Adipocyte (in vitro differentiated cells): ENCODE results near the gene SEC14L1.

Experiments
- DNase-seq: peaks from one replicate; pipeline ENCODE4 v3.0.0-alpha.2; 2015; ENCODE audit warnings: low read depth
- H3K27me3 ChIP-seq: replicated peaks from 2 replicates; pipeline ENCODE4 v1.7.0; 2013; ENCODE audit warnings: mild to moderate bottlenecking, low read length, moderate library complexity; ENCODE audit not compliant: control insufficient read depth, insufficient read depth
- H3K36me3 ChIP-seq: 2 replicates; pipeline ENCODE4 v1.7.0; 2013; ENCODE audit warnings: low read length, mild to moderate bottlenecking, moderate library complexity; ENCODE audit not compliant: control insufficient read depth, insufficient read depth, severe bottlenecking
- H3K4me1 ChIP-seq: 2 replicates; pipeline ENCODE4 v1.7.0; 2013; ENCODE audit warnings: mild to moderate bottlenecking, low read length, moderate library complexity; ENCODE audit not compliant: control insufficient read depth, insufficient read depth
- H3K4me3 ChIP-seq: 2 replicates; pipeline ENCODE4 v1.7.0; 2013; ENCODE audit warnings: mild to moderate bottlenecking, low read length, moderate library complexity
- H3K9ac ChIP-seq: 2 replicates; pipeline ENCODE4 v1.7.0; 2013; ENCODE audit warnings: mild to moderate bottlenecking, low read length, moderate library complexity
- H3K9me3 ChIP-seq: 2 replicates; pipeline ENCODE4 v1.7.0; 2013; ENCODE audit warnings: mild to moderate bottlenecking, low read length, moderate library complexity; ENCODE audit not compliant: control insufficient read depth

SEC14L1 gene

DNA sequence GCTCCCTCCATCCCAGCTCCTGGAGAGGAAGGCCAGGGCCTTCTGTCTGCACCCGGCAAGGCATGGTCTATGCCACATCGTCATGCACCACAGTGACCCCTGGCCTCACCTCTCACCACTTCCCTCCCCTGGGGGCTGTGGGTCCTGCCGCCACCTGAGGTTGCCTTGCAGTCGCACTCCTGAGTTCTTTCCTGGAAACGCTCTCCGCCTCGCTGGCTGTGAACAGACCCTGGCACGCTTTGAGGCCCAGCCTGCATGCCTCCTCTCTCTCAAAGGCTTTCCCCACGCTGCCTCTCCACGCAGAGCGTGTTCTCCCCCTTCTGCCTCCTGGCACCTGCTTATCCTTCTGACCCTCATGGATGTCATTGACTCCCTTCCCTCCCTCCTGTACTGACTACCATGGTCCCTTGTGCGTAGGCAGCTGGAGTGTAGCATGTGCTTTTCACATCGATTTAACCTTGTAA, 45.4 kb downstream of the SEC14L1 start:
- H3K27me3 ChIP-seq, result no peaks in the 10 kb centered on the region

DNA sequence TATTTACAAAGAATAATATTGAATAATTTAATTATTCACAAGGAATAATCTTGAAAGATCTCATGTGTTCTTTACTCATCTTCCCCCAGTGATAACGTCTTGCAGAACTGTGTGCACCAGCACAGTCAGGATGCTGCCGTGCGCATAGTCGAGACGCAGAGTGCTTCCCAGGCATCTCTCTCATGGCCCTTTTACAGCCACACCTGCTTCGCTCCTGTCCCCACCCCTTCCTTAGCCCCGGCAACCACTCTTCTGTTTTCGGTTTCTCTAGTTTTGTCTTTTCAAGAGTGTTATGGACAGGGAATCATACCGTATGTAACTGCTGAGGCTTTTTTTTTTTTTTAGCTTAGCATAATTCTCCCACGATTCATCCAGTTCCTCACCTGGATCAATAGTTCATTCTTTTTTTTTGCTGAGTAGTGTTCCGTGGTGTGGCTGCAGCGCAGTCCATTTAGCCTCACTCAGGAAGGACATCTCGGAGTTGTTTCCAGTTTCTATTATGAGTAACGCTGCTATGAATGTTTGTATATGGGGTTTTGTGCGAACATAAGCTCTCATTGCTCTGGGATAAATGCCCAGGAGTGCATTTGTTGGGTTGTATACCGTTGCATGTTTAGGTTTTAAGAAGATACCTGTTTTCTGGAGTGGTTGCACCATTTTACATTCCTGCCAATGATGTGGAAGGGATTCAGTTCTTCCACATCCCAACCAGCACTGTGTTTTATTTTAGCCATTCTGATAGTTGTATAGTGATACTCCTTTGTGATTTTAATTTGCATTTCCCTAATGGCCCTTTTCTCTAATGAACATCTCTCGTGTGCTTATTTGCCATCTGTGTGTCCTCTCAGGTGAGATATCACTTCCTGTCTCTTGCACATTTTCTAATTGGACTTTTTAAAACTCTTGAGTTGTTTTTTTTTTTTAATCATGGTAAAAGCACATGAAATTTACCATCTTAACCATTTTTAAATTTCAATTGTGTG, 47.6 kb downstream of the SEC14L1 start:
- Histone ChIP-seq H3K27me3 (no peaks in the 10 kb centered on the region), H3K9ac (no peak overlapping the region), H3K36me3 (peaks cover 24% of the 10 kb centered on the region), H3K4me1 (peaks cover 15% of the 10 kb centered on the region), H3K4me3 (no peak overlapping the region), H3K9me3 (no peaks in the 10 kb centered on the region)
- no peak for DNase-seq

More for the DNA sequence above, 45.4 kb downstream of the SEC14L1 start:
- no peak for DNase-seq
- no peak overlapping the region for H3K9ac ChIP-seq
- H3K4me3 ChIP-seq, result no peak overlapping the region
- H3K36me3 ChIP-seq, result peaks cover 4% of the 10 kb centered on the region
- H3K9me3 ChIP-seq, result no peaks in the 10 kb centered on the region
- H3K4me1 ChIP-seq, result peaks cover 22% of the 10 kb centered on the region

DNA sequence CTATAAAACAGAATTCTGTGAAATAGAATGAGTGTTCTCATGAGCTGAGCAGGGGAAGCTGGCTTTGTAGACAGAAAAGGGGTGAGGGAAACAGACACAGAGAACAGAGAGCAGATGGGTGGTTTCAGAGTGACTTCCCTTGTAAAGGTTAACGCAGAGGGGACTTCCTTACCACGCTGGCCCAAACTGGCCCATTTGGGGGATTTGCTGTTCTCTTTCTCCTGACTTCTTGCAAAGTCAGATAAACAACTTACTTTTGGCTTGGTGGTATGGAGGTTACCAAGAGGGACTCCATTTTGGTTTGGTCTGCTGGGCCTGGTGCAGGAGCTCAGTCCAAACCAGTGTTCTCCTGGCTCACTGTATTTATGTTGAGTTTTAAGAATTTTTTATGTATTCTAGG, 48.4 kb downstream of the SEC14L1 start:
- Histone ChIP-seq H3K9ac (no peak overlapping the region), H3K4me3 (no peak overlapping the region), H3K4me1 (peaks cover 12% of the 10 kb centered on the region), H3K27me3 (no peaks in the 10 kb centered on the region), H3K36me3 (peaks cover 32% of the 10 kb centered on the region), H3K9me3 (no peaks in the 10 kb centered on the region)
- DNase-seq, result no peak

DNA sequence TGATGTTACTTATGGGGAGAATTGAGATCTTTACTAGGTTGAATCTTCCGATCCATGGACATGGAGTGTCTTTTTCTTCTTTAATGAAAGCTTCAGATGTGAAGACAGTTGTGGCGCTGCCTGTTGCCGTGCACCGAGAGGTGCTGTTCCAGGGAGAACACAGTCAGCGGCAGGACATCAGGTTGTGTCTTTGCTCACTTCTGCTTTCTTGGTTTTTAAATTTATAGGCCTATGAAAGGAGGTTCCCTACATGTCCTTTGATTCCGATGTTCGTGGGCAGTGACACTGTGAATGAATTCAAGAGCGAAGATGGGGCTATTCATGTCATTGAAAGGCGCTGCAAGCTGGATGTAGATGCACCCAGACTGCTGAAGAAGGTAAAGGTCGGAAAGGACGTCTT, 49.8 kb downstream of the SEC14L1 start:
- Histone ChIP-seq H3K27me3 (no peaks in the 10 kb centered on the region), H3K9ac (no peak overlapping the region), H3K9me3 (no peaks in the 10 kb centered on the region), H3K4me3 (no peak overlapping the region), H3K36me3 (peaks cover 46% of the 10 kb centered on the region), H3K4me1 (no peaks in the 10 kb centered on the region)
- no peak for DNase-seq

DNA sequence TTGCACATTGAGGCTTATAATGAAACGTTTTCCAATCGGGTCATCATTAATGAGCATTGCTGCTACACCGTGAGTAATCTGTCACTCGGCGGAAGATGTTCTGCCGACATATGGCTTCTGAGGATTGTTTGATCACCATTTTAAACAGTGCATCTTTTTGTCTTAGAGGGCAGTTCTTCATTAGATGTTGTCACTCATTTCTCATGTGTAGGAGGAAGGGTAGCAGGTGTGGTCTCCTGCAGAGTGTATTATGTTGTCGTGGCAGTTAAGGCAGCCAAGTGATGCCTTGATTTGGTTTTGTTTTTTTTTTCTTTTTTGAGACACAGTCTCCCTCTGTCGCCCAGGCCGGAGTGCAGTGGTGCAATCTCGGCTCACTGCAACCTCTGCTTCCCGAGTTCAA, 50.5 kb downstream of the SEC14L1 start:
- no peak for DNase-seq
- H3K9me3 ChIP-seq, result no peaks in the 10 kb centered on the region
- H3K4me1 ChIP-seq, result no peaks in the 10 kb centered on the region
- no peak overlapping the region for H3K4me3 ChIP-seq
- H3K27me3 ChIP-seq, result no peaks in the 10 kb centered on the region
- H3K9ac ChIP-seq, result no peak overlapping the region
- H3K36me3 ChIP-seq, result peaks cover 53% of the 10 kb centered on the region

DNA sequence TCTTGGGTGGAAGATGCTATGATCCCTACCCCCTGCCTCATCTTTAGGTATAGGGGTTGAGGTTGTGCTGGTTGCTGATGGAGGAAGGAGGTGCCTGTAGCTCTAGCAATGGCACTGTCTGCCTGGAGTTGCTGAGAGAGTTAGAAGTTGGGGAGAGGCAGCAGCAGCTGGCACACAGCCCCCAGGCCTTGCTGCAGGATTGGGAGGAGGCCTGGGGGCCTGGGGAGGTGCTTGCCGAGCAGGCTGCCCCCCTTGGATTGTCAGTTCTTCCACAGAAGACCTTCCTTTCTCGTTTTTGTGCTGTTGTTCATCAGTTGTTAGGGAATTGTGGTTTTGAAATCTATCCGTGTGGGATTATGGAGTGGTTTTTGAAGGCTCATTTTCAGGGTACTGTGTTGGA, 52.9 kb downstream of the SEC14L1 start:
- H3K4me3 ChIP-seq, result no peak overlapping the region
- H3K27me3 ChIP-seq, result no peaks in the 10 kb centered on the region
- H3K4me1 ChIP-seq, result no peaks in the 10 kb centered on the region
- H3K9ac ChIP-seq, result no peak overlapping the region
- H3K36me3 ChIP-seq, result peaks cover 76% of the 10 kb centered on the region
- H3K9me3 ChIP-seq, result no peaks in the 10 kb centered on the region
- no peak for DNase-seq

DNA sequence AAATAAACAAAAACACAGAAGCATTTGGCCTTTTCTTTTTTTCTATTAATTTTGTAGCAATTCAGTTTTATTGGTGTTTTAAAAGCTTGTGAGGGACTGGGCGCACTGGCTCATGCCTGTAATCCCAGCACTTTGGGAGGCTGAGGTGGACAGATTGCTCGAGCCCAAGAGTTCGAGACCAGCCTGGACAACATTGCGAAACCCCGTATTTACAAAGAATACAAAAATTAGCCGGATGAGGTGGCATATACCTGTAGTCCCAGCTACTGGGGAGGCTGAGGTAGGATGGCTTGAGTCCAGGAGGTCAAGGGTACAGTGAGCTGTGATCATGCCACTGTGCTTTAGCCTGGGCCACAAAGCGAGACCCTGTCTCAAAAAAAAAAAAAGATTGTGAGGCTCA, 53.4 kb downstream of the SEC14L1 start:
- Histone ChIP-seq H3K4me3 (no peak overlapping the region), H3K36me3 (peaks cover 80% of the 10 kb centered on the region), H3K27me3 (no peaks in the 10 kb centered on the region), H3K4me1 (no peaks in the 10 kb centered on the region), H3K9ac (no peak overlapping the region), H3K9me3 (no peaks in the 10 kb centered on the region)
- no peak for DNase-seq

DNA sequence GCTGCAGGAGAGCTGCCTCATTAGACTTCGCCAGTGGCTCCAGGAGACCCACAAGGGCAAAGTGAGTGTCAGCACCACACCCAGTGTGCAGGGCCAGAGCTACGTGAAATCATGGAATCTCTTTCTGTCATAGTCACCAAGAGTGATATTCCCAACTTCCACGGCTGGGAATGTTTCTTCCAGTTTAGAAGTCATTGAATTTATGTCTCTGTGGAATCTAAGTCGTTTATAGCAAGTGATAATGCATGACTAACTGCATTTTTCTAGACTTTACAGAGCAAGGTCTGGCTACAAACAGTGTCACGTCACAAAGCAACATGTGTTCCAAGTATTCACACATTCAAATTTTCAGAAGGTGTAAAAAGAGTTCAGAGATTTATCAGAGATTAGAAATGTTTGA, 55.5 kb downstream of the SEC14L1 start:
- no peaks in the 10 kb centered on the region for H3K27me3 ChIP-seq
- H3K36me3 ChIP-seq, result peaks cover 94% of the 10 kb centered on the region

DNA sequence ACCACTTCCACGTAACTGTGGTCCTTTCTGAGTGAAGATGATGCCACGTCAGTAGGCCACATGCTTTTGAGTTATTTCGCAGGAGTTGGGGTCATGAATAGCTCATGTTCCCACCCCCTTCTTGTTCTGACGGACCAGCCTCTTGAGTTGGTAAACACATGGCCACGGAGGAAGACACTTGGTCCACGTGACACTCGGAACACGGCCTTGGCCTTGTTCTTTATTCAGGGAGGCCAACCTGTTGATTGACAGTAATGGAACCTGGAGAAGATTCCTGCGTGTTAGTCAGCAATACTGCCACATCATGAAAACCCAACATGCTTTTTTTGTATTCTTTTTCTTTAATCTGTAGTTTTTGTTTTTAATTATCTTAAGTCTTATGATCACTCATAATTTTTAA, 56.3 kb downstream of the SEC14L1 start:
- no peak overlapping the region for H3K4me3 ChIP-seq
- H3K27me3 ChIP-seq, result no peaks in the 10 kb centered on the region
- H3K4me1 ChIP-seq, result no peaks in the 10 kb centered on the region
- no peak for DNase-seq
- H3K9me3 ChIP-seq, result no peaks in the 10 kb centered on the region
- H3K36me3 ChIP-seq, result peaks cover 96% of the 10 kb centered on the region
- H3K9ac ChIP-seq, result no peak overlapping the region

More for the DNA sequence above, 55.5 kb downstream of the SEC14L1 start:
- DNase-seq, result no peak
- Histone ChIP-seq H3K4me3 (no peak overlapping the region), H3K4me1 (no peaks in the 10 kb centered on the region), H3K9me3 (no peaks in the 10 kb centered on the region), H3K9ac (no peak overlapping the region)

DNA sequence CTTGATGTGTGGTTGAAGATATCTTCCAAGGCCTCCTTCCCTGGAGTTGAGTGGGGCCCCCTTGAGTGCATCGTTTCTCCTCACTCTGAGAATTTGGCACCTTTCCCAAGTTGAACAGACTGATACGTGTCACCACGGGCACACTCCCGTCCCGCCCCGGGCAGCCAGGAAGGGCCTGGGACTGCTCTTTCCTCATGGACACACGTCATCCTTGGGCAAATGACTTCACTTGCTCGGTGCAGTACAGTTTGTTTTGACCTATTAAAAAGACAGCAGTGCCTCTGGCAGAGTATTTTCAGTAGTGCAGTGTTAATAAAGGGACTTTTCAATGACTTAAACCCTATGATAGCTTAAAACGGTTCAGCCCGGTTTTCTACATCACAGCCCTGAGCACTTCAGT, 59.9 kb downstream of the SEC14L1 start:
- Histone ChIP-seq H3K9me3 (no peaks in the 10 kb centered on the region), H3K4me1 (no peaks in the 10 kb centered on the region), H3K27me3 (no peaks in the 10 kb centered on the region), H3K9ac (no peak overlapping the region), H3K36me3 (peaks cover 88% of the 10 kb centered on the region), H3K4me3 (no peak overlapping the region)
- no peak for DNase-seq

DNA sequence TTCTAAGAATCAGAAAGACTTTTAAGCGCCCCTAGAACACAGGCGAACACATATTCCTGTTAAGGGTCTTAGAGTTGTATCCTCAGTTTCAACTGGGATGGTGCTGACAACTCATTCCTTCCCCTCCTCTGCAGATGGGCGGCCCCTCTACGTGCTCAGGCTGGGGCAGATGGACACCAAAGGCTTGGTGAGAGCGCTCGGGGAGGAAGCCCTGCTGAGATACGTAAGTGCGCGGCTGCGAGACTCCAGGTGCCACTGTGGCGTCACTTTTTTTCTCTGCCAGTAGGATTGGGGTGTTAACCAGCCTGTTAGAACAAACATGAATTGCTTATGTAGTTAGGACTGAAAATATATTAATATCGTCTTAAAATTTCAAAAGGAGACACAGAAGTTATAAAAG, 62.7 kb downstream of the SEC14L1 start:
- H3K4me3 ChIP-seq, result no peak overlapping the region
- H3K9me3 ChIP-seq, result no peaks in the 10 kb centered on the region
- peaks cover 83% of the 10 kb centered on the region for H3K36me3 ChIP-seq

More for the DNA sequence above, 62.7 kb downstream of the SEC14L1 start:
- DNase-seq, result no peak
- no peak overlapping the region for H3K9ac ChIP-seq
- H3K27me3 ChIP-seq, result no peaks in the 10 kb centered on the region
- peaks cover 8% of the 10 kb centered on the region for H3K4me1 ChIP-seq
